Limb (tissue), 2 donors: ENCODE data around the gene HOXA5.

ENCODE experiments used
- DNase-seq, 2 donors: peaks; one replicate each; pipeline ENCODE4 v3.0.0-alpha.2; 2016; ENCODE audit errors: extremely low spot score in 2 of 2

HOXA5 gene

DNA sequence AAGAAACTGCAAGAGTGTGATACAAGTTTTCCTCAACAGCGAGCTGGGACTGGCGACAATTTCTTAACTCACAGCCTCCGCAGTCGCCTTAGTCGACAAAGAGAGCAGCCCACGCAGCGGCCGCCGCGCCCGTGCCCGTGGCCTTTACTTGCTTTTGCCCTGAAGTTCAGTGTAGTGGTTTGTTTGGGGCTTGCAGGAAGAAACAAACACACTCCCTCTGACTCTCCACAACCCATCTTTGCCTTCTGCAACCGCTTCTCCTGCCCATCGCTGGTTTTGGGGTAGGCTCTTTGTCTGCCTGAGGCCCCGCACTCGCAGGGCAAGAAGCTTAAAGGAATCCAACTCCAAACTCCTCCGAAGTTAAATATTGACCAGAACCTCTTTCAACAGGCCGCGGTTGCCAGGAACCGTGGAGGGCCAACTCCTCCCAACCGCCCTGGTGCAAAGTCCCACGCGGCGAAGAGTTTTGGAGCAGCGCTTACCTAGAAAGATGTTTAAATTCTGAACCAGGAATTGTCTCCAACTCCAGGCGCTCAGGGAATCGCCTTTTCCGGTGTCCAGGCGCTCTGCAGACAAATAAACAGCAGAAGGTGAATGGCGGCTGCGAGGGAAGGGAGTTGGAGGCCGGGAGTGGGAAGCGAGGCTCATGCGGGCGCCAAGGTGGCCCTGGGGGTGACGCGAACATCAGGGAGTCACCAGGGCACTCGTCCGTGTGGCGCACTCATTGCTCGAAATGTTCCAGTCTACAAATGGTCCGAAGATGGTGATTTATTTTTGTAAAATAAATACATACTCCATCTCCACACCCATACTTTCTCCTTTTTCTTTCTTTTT lies 21.2 kb downstream of the HOXA5 start:
- peak in 1 of 2 donors; percentile 63 for DNase-seq

DNA sequence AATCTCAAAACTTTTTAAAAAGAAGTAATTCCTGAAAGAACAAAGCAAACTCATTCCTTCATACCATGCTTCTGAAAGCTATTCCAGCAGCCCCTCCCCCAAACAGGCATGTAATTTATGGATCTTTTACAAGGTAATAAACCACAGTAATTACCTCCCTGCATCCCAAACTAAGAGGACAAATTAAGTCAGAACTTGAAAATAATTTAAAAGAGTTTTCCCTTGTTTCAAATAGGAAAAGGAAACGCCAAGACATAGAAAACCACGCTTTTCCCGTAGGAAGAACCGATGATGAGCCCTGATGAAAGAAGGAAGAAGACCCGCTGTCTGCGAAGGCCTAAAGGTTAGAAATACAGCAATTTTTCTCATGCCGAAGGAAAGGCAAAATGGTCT lies 21.8 kb downstream of the HOXA5 start:
- DNase-seq: no peak

DNA sequence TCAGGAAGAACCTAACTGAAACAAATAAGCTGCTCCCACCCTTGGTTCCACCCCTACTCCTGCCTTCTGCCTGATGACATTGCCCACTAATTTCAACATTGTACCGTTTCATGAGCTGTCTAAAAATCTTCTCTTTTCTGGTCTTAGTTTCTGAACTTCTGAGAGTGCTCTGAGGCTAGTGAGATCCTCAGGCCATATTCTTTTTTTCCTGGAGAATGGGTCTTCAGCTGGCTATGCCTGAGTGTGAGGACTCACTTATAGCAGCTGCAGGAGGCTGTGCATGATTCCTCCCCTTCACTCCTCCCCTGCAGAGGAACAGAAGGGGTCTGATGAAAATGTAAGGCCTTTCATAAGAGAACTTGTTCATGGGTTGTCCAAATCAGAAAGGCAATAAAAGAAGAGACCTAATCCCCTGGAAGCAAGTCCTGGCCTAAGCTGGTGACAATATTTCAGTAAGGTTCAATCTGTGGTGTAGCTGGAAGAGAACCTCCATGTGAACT lies 24.0 kb downstream of the HOXA5 start:
- DNase-seq: peak in 1 of 2 donors; percentile 16

DNA sequence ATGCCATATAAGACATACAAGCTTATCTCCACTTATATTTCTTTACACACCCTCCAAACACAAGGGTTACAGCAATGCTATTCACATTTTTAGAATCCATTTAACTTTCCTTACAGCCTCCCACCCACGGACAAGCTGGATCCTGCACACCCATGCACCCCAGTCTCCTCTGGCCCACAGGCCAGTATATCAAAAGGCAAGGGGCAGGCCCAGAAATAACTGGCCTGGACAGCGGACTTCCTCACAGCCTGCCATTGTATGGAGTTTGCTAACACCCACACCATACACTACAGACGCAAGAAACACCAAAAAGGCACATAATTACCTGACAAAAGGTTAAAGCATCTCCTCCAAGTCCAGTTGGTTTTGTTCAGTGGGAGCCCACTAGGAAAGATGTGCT lies 24.9 kb downstream of the HOXA5 start:
- peak in 1 of 2 donors; percentile 38 for DNase-seq

DNA sequence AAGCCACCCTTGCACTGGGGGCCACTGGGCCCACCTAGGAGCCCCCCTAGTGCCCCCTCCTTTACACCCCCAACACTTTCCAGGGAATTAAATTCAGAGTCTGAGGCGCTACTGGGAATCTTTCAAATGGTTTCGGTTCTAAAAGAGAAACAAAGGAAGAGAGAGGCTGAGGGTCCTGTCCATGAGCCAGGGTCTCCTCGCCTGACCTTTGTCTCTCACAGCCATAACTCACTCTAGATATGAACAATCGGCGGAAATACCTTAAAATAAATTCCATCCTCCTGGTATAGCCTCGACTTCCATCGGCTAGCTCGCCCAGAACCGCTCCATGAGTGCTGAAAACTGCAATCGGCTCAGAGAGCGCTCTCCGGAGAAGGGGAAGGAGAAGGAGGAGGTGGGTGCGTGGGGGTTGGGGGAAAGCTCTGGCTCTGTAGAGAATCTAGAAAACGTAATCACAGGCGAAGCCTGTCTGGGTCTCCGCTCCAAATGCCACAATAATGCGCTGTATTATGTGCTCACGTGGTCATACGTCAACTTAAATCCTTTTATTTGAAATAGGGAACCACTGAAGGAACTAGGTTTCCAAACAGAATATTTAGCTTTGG lies 25.5 kb downstream of the HOXA5 start:
- DNase-seq: peak in 1 of 2 donors; percentile 55

DNA sequence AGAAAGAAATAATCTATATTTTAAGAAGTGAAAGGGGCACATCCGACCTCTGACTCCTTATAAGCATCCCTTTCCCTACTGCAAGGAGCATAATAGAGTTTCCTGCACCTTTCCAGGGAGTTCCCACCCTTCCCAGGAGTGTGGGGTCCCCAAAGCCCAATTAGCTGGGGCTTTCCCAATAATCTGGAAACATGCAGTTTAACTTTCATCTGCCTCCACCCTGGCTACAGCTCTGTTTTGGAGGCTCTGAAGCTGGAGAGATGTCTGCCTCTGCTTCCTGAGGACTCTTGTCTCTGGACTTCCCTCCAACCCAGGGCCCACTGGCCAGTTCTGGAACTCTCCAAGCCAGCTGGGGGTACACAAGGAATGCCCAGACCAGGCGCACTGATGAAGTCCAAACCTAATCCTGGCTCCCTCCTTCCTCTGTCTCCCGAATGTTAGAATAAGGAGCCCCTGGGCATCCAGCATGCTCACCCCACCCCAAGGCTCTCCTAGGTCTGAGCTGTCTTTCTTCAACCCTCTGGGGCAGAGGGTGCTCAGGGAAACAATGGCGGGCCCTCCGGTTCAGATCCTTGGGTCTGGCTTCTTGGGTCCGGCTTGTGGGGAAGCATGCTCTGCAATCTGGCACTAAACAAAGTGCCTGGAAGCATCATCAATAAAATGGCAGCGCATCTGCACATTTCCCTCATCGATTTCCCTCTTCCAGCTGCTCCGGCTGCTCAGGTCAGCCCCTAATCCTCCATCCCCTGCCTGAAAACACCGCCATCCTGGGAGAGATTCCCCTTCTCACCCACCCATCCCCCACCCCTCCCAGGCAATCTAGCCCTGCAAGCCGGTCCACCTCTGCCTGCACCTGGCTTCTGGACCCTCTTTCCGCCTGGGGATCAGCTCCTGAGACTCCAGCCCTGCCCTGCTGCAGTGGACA lies 26.3 kb downstream of the HOXA5 start:
- peak in 1 of 2 donors; percentile 55 for DNase-seq

DNA sequence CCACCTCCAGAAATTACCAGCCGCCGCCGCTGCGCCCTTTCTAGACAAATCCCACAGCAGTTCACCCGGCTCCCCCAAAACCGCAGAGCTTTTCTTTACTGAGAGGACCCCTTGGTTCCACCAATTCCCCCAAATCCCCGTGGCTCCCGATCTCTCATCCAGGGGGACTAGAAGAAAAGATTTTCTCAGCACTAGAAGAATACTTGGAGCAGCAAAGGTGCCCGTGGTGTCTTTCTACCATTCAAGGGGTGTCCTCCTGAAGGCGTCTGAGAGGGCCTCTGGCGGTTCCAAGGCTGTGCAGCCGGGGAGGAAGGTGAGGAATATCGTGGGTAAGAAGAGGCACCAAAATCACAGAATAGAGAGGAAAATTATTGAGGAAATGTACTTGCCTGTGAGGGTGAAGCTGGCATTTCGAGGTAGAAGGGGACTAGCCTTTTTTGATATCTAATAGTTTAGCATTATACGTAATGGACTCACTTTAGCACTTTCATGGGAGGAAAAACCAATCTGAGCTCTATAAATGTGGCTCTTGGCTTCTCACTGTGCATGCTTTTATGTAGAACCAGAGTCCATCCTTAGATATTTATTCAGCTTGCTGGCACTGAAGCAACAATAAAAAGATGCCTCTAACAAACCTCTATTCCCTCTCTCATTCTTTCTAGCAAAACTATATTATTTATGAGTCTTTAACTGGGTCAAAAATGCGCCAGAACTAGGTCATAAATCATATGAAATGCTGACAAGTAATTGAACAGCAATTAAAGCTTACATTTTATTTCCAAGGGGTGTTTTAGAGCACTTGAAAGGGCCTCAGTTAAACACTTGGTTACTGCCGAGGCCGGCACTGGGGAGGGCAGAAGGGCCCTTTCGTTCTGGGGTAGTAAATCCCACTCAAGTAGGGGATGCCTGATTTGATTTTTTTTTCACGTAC lies 27.2 kb downstream of the HOXA5 start:
- DNase-seq: peak in 1 of 2 donors; percentile 67

DNA sequence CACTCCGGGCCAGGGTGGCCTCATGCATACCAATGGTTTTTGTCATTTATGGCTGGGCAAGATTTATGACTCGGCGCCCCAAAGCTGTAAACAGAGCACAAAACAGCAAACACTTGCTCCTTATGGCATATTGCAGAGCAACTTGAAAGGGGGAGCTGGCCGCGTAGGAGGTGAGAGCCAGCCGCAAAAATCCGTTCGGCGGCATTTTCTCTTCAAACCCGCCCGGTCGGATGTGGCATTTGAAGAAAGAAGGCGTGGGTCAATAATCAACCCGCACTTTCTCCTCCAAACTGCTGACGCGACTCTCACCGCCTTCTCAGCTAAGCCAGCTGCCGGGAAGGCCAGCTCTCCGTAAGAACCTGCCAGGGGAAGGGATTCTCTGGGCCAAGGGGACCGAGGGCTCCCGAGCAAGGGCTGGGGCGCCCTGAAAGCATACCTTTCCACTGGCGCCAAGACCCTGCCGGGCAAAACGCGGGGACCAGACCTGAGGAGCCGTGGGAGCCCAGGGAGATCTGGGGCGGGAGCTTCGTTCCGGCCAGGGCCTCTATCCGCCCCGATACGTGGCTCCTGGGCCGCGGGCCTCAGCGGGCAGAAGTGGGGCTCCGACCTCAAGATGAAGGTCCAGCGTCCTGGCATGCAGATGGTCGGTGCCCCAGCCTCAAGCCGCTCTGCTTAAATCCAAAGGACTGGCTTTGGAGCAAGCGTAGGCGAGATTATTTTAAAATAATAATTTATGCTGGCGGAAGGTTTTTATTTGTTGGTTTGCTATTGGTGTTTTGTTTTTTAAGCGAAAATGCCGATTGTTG lies 28.1 kb downstream of the HOXA5 start:
- DNase-seq: peak in 1 of 2 donors; percentile 70

DNA sequence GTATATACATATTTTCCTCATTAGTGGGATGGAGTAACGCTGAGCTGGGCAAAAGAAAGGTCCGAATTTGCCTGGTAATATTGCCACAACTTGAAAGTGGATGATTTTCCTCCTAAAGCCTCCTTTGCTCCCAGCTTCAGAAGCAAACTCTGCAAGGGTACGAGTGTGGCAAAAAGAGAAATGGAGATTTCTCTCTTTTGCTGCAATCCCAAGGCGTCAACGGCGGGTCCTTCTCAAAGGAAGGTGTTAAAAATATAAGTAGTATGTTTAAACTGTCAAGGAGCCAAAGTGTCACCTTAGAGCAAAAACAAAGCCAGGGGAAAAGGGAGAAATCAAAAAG lies 28.6 kb downstream of the HOXA5 start:
- no peak for DNase-seq

DNA sequence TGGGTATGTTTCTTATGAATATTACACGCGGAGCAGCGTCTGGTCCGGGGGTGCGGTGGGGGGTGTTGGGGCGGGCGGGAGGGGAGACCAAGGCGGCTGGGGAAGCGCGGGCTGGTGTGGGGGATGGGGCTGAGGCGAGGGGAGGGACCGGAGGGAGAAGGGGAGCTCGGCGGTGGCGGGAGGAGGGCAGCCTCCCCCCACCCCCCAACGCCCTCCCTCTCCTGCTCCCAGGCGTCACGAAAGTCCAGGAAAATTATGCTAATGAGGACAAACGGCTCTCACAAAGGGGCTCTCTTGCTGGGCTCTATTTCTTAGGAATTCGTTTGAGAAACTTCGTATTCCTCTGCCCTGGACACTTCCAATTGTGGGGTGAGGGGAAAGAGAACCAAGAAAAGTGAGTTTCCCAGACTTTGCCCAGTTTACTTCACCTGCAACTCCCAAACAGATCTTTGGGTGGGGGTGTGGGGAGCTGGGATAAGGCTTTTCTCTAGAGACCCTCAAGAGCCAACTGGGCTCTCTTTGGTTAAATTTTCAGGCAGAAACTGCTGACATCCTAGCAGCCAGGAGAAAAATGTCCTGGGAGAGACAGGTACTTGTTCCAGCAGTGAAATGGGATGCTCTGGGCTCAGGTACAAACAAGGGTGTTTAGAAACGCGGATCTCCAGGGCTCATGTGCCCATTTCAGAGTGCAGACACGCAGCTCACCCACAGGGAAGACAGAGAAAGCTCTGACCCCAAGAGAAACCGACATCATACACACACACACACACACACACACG lies 29.3 kb downstream of the HOXA5 start:
- DNase-seq: peak in 1 of 2 donors; percentile 83

DNA sequence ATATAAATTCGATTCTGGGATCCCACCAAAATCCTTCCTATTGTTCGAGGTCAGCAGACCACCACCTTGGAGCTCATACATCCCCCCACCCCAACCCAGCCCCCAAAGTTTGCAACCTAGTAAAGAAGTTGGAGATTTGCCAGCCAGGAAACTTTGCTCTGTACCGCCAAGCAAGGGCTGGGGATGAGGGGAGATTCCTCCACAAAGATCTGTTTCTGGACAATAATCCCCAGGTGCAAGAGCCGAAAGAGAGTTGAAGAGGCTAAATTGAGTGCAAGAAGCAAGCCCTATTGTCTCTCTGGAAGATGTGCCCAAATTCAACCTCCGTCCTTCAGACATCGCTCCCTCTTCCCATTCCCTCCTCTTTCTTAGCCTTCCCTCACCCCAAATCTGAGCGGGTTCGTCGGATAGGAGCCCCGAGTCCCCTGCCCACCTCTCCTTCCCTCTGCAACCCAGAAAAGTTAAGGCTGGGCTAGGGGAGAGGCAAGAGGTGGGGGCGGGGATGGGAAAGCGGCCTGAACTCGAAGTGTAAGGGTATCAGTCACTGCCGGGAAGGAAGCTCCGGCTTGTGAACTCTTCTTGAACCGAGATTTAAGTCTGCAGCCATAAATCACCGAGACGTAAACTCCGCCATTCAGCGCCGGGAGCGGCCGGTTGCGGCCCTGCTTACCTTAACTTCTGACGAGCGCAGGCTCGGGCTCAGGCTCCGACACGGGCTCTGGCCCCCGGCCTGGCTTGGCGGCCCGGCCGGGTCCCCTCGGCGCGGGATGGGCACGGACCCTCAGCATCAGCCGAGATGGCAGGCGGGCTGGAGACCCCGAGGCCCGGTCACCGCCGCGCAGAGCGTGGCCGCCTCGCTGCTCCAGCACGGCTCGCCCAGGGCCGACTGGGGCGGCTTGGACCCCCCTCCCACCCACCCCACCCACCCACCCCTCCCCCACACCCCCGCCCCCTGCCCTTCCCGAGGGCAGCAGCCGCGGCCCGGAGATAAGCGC lies 30.2 kb downstream of the HOXA5 start:
- DNase-seq: peak; percentile 78 to 84

DNA sequence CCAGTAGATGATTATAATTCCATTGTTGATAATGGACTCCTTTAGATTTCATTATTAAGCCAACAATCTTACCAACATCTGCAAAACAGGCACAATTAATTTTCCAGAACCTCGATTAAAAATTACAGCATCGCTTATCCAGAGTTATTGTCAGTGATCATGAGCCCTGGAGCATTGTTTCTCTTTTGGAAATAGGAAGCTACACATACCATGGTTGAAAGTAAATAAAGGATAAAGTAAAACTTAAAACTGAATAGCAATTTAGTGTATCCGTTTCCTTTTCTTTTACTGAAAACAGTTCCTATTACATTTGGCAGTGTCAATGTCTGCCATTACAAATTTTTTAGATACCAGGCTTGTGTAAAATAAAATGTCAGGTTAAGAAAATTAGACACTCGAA lies 31.1 kb downstream of the HOXA5 start:
- DNase-seq: no peak

DNA sequence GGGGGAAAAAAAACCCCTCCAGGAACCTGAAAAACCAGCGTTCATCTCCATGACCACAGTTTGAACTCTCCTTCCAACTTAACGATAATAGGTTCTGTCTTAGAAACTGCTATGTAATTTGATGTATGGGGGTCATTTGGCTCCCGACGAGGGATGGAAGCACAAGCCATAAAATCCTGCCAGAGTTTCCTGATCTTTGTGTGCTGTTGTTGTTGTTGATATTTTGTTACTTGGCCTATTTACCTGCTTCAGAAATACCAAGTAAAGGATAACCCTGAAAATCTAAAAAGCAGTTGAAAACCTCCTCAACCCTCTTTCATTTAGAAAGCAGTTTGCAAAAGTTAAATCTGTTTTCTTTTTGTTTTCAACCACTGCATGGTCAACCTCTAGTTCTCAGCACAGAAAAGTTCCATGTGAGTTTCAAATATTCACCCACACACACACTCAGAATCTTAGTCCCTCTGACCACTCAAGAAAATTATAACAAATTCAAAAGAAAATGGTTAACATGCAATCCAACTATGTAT lies 31.7 kb downstream of the HOXA5 start:
- DNase-seq: no peak

DNA sequence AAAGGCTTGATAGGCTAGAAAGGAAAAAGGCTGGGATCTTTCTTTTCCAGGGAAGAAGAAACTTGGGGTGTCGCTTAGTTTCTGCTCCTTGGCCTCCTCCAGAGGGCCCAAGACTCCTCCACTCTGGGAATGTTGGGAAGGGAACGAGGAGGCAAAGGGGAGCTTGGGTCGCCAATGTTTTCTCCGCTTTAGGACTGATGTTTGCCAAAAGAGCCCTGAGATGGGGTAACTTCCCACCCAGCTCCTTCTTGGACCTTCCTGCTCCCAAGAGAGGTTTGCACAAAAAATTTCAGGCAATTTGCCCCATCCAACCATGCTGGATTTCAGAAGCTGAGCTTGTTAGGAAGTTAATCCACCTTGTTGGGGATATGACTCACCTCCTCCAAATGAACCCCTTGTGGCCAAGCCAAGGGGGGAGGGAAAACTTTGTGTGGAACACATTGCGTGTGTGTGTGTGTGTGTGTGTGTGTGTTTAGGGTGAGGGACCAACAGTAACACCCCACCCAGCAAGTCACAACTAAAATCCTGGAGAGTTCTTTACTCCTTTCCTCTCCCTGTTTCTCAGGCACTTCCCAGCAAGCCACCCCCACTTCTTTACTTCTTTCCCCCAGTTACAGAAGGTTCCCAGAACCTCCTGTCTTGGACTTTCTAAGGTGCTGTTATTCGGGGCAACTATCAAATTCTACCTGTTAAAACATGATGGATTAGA lies 32.3 kb downstream of the HOXA5 start:
- DNase-seq: peak in 1 of 2 donors; percentile 66

DNA sequence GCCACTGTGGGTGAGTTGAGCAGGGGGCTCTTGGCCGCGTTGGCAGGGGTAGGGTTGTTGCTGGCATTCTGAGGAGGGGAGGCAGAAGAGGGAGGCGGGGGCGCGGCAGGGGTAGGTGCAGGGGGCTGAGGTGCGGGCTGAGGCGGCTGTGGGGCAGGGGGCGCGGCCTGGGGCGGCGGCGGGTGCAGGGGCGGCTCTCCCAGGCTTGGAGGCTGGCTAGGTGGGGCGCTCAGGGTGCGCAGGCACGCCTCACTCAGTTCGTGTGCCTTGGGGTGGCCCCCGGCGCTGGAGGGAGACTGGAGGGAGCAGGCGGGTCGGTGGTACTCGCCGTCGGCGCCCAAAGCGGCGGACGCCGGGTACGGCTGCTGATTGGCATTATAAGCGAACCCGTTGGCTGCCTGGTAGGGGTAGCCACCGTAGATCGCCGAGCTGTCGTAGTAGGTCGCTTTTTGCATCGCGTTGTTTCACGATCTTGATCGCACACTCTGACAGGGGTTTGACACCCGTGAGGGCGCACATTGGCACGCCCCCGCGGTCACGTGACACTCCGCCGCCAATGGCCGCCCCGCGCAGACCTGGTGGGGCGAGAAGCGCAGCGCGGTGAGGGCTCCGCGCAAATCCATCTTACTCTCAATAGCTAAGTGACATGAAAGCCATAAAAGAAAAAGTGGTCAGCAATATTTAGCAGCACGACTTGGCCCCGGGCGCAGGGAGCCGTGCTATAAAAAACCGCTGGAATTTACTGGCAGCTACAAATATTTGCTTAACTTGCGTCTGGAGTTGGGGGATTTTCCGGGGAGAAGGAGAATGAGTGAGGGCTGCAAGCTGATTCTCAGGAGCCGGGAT lies 33.1 kb downstream of the HOXA5 start:
- DNase-seq: peak; percentile 81 to 89
